Measurements from ENCODE around the gene C1orf226. TPM values are rescaled to one million over a fixed set of nuclear protein-coding genes. Genes with fewer than 3 reads are reported as not detected.

Gene C1orf226
- total RNA-seq, 4 donors from 2014 or later = 3.3 to 18.9 (median 11.6) TPM

DNA sequence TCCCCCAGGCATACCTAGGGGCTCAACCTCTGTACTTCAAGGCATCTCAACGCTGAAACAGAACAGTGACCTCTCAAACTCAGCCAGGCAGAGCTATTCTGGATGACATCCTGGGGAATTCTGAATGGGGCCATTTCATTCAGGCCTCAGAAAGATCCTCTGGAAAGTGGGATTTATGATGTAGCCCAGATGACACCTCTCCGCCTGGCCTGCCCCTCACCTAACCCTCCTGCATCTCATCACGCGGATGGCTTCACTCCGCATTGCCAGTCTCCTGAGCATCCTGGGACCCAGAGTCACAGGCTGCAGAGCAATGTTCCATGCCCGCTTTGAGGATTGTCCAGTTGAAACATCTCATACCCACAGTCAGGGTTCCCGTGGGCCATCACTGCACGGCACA lies 6.1 kb upstream of the C1orf226 start:
- Histone ChIP-seq H3K27me3 (no peaks in the 10 kb centered on the region), H3K36me3 (no peaks in the 10 kb centered on the region), H3K4me1 (no peaks in the 10 kb centered on the region), H3K4me3 (no peak overlapping the region), H3K9me3 (no peaks in the 10 kb centered on the region), H3K27ac (replicated peaks in 1 of 4) (no peak overlapping the region)
- no peak for DNase-seq (ENCODE audit: extremely low spot score)
- intact Hi-C loops (cut with DNase I) = no loop called here
- WGBS = 83% methylated on average over 8 of the region's 8 CpGs
- TF ChIP-seq POLR2AphosphoS5 (IDR thresholded peaks at IDR 0.05) (no peak), EP300 (IDR thresholded peaks at IDR 0.05) (no peak), POLR2A (IDR thresholded peaks at IDR 0.05; ENCODE audit: low read depth) (no peak)
- TF ChIP-seq, protein P1, sequence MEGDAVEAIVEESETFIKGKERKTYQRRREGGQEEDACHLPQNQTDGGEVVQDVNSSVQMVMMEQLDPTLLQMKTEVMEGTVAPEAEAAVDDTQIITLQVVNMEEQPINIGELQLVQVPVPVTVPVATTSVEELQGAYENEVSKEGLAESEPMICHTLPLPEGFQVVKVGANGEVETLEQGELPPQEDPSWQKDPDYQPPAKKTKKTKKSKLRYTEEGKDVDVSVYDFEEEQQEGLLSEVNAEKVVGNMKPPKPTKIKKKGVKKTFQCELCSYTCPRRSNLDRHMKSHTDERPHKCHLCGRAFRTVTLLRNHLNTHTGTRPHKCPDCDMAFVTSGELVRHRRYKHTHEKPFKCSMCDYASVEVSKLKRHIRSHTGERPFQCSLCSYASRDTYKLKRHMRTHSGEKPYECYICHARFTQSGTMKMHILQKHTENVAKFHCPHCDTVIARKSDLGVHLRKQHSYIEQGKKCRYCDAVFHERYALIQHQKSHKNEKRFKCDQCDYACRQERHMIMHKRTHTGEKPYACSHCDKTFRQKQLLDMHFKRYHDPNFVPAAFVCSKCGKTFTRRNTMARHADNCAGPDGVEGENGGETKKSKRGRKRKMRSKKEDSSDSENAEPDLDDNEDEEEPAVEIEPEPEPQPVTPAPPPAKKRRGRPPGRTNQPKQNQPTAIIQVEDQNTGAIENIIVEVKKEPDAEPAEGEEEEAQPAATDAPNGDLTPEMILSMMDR (IDR thresholded peaks at IDR 0.05) = no peak

DNA sequence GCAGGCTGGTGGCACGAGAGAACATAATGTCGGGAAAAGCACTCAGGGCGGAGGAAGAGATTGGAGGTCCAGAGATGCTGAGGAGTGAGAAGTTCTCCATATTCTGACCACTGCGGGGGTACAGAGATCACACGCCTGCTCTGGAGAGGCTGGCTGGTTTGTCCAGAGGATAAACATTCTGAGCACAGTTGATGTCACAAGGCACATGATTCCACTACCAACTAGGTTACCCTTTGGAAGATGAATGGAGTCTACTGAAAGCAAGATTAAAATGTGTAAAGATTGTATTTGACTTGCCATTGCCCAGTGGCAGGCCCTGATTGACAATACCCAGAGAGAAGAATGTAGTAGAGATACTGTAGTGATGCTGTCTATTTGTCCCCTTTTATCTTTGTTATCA lies 4.8 kb upstream of the C1orf226 start, which contains the start of gene SPATA46:
TSS of gene SPATA46 (minus strand) at position 164 of the 400 bp plus-strand sequence. CDS start at position 100, 64 bp downstream.
- Histone ChIP-seq H3K9me3 (no peaks in the 10 kb centered on the region), H3K4me1 (no peaks in the 10 kb centered on the region), H3K27me3 (no peaks in the 10 kb centered on the region), H3K27ac (replicated peaks in 1 of 4) (no peak within 1 kb of the TSS), H3K36me3 (no peaks in the 10 kb centered on the region), H3K4me3 (no peak within 1 kb of the TSS)
- WGBS = 91% methylated on average over 5 of the region's 5 CpGs
- intact Hi-C loops (cut with DNase I) = no loop called here
- TF ChIP-seq POLR2AphosphoS5 (IDR thresholded peaks at IDR 0.05) = no peak
- TF ChIP-seq POLR2A (IDR thresholded peaks at IDR 0.05; ENCODE audit: low read depth) = no peak
- TF ChIP-seq, protein P1 (IDR thresholded peaks at IDR 0.05) = no peak
- TF ChIP-seq EP300 (IDR thresholded peaks at IDR 0.05) = no peak
- DNase-seq (ENCODE audit: extremely low spot score) = no peak

- no peak for DNase-seq (ENCODE audit: extremely low spot score)
- H3K36me3 ChIP-seq = peaks cover 0 to 14% (median 2%) of the 10 kb centered on the region in 4 donors
- H3K27me3 ChIP-seq = no peaks in the 10 kb centered on the region
- intact Hi-C loops (cut with DNase I) = no loop called here
- no peak overlapping the region for H3K27ac ChIP-seq (replicated peaks in 1 of 4)
- H3K4me3 ChIP-seq = no peak overlapping the region
- H3K9me3 ChIP-seq = no peaks in the 10 kb centered on the region
- 91% methylated on average over 5 of the region's 6 CpGs for WGBS
- no peak for TF ChIP-seq EP300 (IDR thresholded peaks at IDR 0.05)
- no peak for TF ChIP-seq POLR2AphosphoS5 (IDR thresholded peaks at IDR 0.05)
- TF ChIP-seq POLR2A (IDR thresholded peaks at IDR 0.05; ENCODE audit: low read depth) = no peak
- TF ChIP-seq, protein P1 (IDR thresholded peaks at IDR 0.05) = no peak
- no peaks in the 10 kb centered on the region for H3K4me1 ChIP-seq
These were observed 1.3 kb upstream of the C1orf226 start for GRCh38 chr1:162380061-162380846.

DNA sequence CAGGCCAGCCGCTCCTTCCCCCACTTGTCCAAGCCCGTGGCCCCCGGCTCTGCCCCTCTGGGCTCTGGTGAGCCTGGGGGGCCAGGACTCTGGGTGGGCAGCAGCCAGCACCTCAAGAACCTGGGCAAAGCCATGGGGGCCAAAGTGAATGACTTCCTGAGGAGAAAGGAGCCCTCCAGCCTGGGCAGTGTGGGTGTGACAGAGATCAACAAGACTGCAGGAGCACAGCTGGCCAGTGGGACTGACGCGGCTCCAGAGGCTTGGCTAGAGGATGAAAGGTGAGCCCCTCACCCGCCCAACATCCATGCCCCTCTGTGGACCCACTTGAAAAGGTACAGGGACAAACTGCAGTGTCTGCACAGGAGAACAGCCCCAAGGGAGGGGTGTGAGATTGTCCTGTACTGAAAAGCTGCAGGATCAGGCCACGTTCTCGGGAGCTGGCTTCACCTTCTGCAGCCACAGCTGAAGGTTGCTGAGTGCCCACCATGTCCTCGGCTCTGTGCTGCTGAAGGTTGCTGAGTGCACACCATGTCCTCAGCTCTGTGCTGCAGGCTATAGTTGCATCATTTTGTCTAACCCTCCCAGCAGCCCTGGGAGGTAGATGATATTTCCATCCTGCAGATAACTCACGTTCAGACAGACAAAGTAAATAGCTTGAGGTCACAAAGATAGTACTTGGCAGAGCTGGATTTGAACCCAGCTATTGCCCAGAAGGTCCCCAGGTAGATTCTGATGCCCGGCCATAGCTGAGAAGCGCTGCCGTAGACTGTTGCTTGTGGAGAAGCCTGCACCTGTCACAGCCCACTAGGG lies 618 bp downstream of the C1orf226 start:
- no peak for DNase-seq (ENCODE audit: extremely low spot score)
- no peak for TF ChIP-seq EP300 (IDR thresholded peaks at IDR 0.05)
- TF ChIP-seq, protein P1 (IDR thresholded peaks at IDR 0.05) = no peak
- TF ChIP-seq POLR2A (IDR thresholded peaks at IDR 0.05; ENCODE audit: low read depth) = no peak
- no peak for TF ChIP-seq POLR2AphosphoS5 (IDR thresholded peaks at IDR 0.05)
- 93% methylated on average over 10 of the region's 13 CpGs for WGBS
- no peaks in the 10 kb centered on the region for H3K4me1 ChIP-seq
- H3K4me3 ChIP-seq = no peak overlapping the region
- intact Hi-C loops (cut with DNase I) = no loop called here
- peaks cover 0 to 14% (median 2%) of the 10 kb centered on the region in 4 donors for H3K36me3 ChIP-seq
- no peak overlapping the region for H3K27ac ChIP-seq (replicated peaks in 1 of 4)
- H3K27me3 ChIP-seq = no peaks in the 10 kb centered on the region
- no peaks in the 10 kb centered on the region for H3K9me3 ChIP-seq

Data from esophagus muscularis mucosa (tissue), 4 donors.